ENCODE results near the gene EFCAB12. TPM values are rescaled to one million over a fixed set of nuclear protein-coding genes. Genes with fewer than 3 reads are reported as not detected.

Gene EFCAB12
- total RNA-seq, 1 experiment from 2014 or later = 2.2 TPM

- TF ChIP-seq CTCF (conservative IDR thresholded peaks at IDR 0.05) (no peak), EZH2 (IDR thresholded peaks at IDR 0.05; ENCODE audit: low read depth) (no peak)
- H3K4me2 ChIP-seq = no peak overlapping the region
- H3K9me3 ChIP-seq (ENCODE audit: insufficient read depth, low read depth) = no peaks in the 10 kb centered on the region
- no peaks in the 10 kb centered on the region for H3K79me2 ChIP-seq (ENCODE audit: low read depth)
- no peaks in the 10 kb centered on the region for H4K20me1 ChIP-seq (ENCODE audit: insufficient read depth)
- H3F3A ChIP-seq (ENCODE audit: insufficient read depth, low read depth) = peaks cover 11% of the 10 kb centered on the region; the same call in 1 of the 2 replicates
- no peaks in the 10 kb centered on the region for H3K27me3 ChIP-seq (ENCODE audit: insufficient read depth, low read depth)
- DNase-seq = no peak
- no peaks in the 10 kb centered on the region for H3K36me3 ChIP-seq (ENCODE audit: low read depth)
- intact Hi-C loops (cut with micrococcal nuclease; ENCODE audit: unreplicated experiment) = no loop called here
- H3K27ac ChIP-seq = no peak overlapping the region
- no TSS peak for BruUV-seq (replicated peaks)
- ChIA-PET POLR2A (ENCODE audit: unreplicated experiment) (interaction anchor here (0.5 to 0.6 kb wide), 2 partner anchors 46 to 471 kb away, joined by 4 to 6 read pairs; no protein-coding TSS in a partner anchor), CTCF (interaction anchor here (0.6 to 0.9 kb wide), 2 partner anchors 27 to 205 kb away, joined by 3 to 9 read pairs; no protein-coding TSS in a partner anchor)
- H3K4me3 ChIP-seq = no peak overlapping the region
- H2AFZ ChIP-seq = no peak overlapping the region
- no peaks in the 10 kb centered on the region for H3K9me2 ChIP-seq (ENCODE audit: insufficient read depth)
- peaks cover 8% of the 10 kb centered on the region; the same call in 1 of the 2 replicates for H3K4me1 ChIP-seq (replicated peaks; ENCODE audit: insufficient read depth)
Measured at GRCh38 chr3:129422897-129423296, 5.5 kb downstream of the EFCAB12 start.

- Histone ChIP-seq H3K9me2 (ENCODE audit: insufficient read depth) (no peaks in the 10 kb centered on the region), H3F3A (ENCODE audit: insufficient read depth, low read depth) (peaks cover 11% of the 10 kb centered on the region; the same call in 1 of the 2 replicates), H3K79me2 (ENCODE audit: low read depth) (no peaks in the 10 kb centered on the region), H4K20me1 (ENCODE audit: insufficient read depth) (no peaks in the 10 kb centered on the region), H3K4me3 (no peak overlapping the region), H3K9me3 (ENCODE audit: insufficient read depth, low read depth) (no peaks in the 10 kb centered on the region), H3K27me3 (ENCODE audit: insufficient read depth, low read depth) (no peaks in the 10 kb centered on the region), H2AFZ (no peak overlapping the region), H3K27ac (no peak overlapping the region), H3K4me1 (replicated peaks; ENCODE audit: insufficient read depth) (peaks cover 8% of the 10 kb centered on the region; the same call in 1 of the 2 replicates), H3K36me3 (ENCODE audit: low read depth) (no peaks in the 10 kb centered on the region), H3K4me2 (no peak overlapping the region)
- CTCF ChIA-PET = interaction anchor here (0.6 kb wide), 1 partner anchor 26 kb away, joined by 9 read pairs; no protein-coding TSS in a partner anchor
- POLR2A ChIA-PET (ENCODE audit: unreplicated experiment) = interaction anchor here (0.6 kb wide), 1 partner anchor 33 kb away, joined by 3 read pairs; no protein-coding TSS in a partner anchor
- peak in 1 of 2 experiments; percentile 22 for DNase-seq
- BruUV-seq (replicated peaks) = no TSS peak
- intact Hi-C loops (cut with micrococcal nuclease; ENCODE audit: unreplicated experiment) = no loop called here
- TF ChIP-seq CTCF (conservative IDR thresholded peaks at IDR 0.05) (no peak), EZH2 (IDR thresholded peaks at IDR 0.05; ENCODE audit: low read depth) (no peak)
Measured at GRCh38 chr3:129421988-129422745, 6.3 kb downstream of the EFCAB12 start.

GRCh38 chr3:129421236-129421883, 7.1 kb downstream of the EFCAB12 start:
- no peak for TF ChIP-seq CTCF (conservative IDR thresholded peaks at IDR 0.05)
- TF ChIP-seq EZH2 (IDR thresholded peaks at IDR 0.05; ENCODE audit: low read depth) = no peak
- no peak for DNase-seq
- H3K4me2 ChIP-seq = no peak overlapping the region

More at GRCh38 chr3:129421236-129421883, 7.1 kb downstream of the EFCAB12 start:
- Histone ChIP-seq H4K20me1 (ENCODE audit: insufficient read depth) (no peaks in the 10 kb centered on the region), H3K4me3 (no peak overlapping the region), H2AFZ (no peak overlapping the region), H3K36me3 (ENCODE audit: low read depth) (no peaks in the 10 kb centered on the region), H3K79me2 (ENCODE audit: low read depth) (no peaks in the 10 kb centered on the region), H3K9me2 (ENCODE audit: insufficient read depth) (no peaks in the 10 kb centered on the region), H3K27me3 (ENCODE audit: insufficient read depth, low read depth) (no peaks in the 10 kb centered on the region), H3F3A (ENCODE audit: insufficient read depth, low read depth) (peaks cover 11% of the 10 kb centered on the region; the same call in 1 of the 2 replicates), H3K27ac (no peak overlapping the region), H3K4me1 (replicated peaks; ENCODE audit: insufficient read depth) (peaks cover 8% of the 10 kb centered on the region; the same call in 1 of the 2 replicates), H3K9me3 (ENCODE audit: insufficient read depth, low read depth) (no peaks in the 10 kb centered on the region)
- intact Hi-C loops (cut with micrococcal nuclease; ENCODE audit: unreplicated experiment) = no loop called here
- CTCF ChIA-PET = no interaction called here
- BruUV-seq (replicated peaks) = no TSS peak
- POLR2A ChIA-PET (ENCODE audit: unreplicated experiment) = no interaction called here
